WERI-Rb-1 (cell line): ENCODE results near the gene OR2F2.
A peak's percentile ranks its signal among the peaks of the same experiment; 100 is the strongest.

Source experiments
- DNase-seq: peaks from one replicate; pipeline ENCODE4 v3.0.0-alpha.2; 2020
- H3K27ac ChIP-seq: fragments of 250-450 bp; sonication (Bioruptor Pico); 2 replicates; pipeline ENCODE4 v1.5.1; 2020; ENCODE audit warnings: mild to moderate bottlenecking, moderate library complexity
- H3K27me3 ChIP-seq: fragments of 250-450 bp; sonication (Bioruptor Pico); 2 replicates; pipeline ENCODE4 v1.5.1; 2021; ENCODE audit warnings: mild to moderate bottlenecking, low read depth, moderate library complexity; ENCODE audit not compliant: insufficient read depth, severe bottlenecking
- H3K36me3 ChIP-seq: fragments of 250-450 bp; sonication (Bioruptor Pico); 2 replicates; pipeline ENCODE4 v1.5.1; 2020; ENCODE audit warnings: mild to moderate bottlenecking, moderate library complexity
- H3K4me3 ChIP-seq: 2 replicates; pipeline ENCODE4 v1.5.1; 2011; ENCODE audit warnings: low read depth, mild to moderate bottlenecking, control low read depth, low read length
- H3K9me3 ChIP-seq: fragments of 250-450 bp; sonication (Bioruptor Pico); 2 replicates; pipeline ENCODE4 v1.5.1; 2021; ENCODE audit warnings: mild to moderate bottlenecking, moderate library complexity; ENCODE audit not compliant: severe bottlenecking
- TF ChIP-seq, protein P1 (sequence below): IDR thresholded peaks from 2 replicates; pipeline ENCODE4 v1.5.1; 2011; ENCODE audit warnings: low read depth, mild to moderate bottlenecking, control low read depth, inconsistent platforms, low read length

Gene OR2F2

GRCh38 chr7:143908120-143908519 is 26.9 kb upstream of the OR2F2 start:
- Histone ChIP-seq H3K4me3 (no peak overlapping the region), H3K9me3 (no peaks in the 10 kb centered on the region), H3K36me3 (no peaks in the 10 kb centered on the region), H3K27me3 (no peaks in the 10 kb centered on the region), H3K27ac (no peak overlapping the region)
- TF ChIP-seq, protein P1, sequence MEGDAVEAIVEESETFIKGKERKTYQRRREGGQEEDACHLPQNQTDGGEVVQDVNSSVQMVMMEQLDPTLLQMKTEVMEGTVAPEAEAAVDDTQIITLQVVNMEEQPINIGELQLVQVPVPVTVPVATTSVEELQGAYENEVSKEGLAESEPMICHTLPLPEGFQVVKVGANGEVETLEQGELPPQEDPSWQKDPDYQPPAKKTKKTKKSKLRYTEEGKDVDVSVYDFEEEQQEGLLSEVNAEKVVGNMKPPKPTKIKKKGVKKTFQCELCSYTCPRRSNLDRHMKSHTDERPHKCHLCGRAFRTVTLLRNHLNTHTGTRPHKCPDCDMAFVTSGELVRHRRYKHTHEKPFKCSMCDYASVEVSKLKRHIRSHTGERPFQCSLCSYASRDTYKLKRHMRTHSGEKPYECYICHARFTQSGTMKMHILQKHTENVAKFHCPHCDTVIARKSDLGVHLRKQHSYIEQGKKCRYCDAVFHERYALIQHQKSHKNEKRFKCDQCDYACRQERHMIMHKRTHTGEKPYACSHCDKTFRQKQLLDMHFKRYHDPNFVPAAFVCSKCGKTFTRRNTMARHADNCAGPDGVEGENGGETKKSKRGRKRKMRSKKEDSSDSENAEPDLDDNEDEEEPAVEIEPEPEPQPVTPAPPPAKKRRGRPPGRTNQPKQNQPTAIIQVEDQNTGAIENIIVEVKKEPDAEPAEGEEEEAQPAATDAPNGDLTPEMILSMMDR, result no peak
- no peak for DNase-seq

DNA sequence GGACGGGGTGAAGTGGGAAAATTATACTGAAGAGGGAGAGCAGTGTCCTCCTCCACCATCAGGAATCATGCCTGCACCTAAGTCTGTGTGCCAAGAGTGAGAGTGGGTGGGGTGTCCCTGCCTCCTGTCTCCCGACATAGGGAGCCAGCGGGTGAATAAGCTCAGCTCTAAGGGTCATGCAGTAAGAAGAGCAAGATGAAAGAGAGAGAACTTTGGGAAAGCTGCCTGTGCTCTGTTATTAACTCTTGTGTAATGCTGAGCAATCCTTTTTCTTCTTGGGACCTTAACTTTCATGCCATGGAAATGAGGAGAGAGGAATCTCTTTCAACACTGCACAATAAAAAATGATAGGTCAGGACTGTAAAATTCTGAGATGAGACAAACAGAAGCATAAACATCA is 25.2 kb upstream of the OR2F2 start:
- no peak for DNase-seq
- no peaks in the 10 kb centered on the region for H3K36me3 ChIP-seq
- H3K4me3 ChIP-seq, result no peak overlapping the region
- no peak overlapping the region for H3K27ac ChIP-seq
- no peaks in the 10 kb centered on the region for H3K9me3 ChIP-seq
- TF ChIP-seq, protein P1, result no peak
- no peaks in the 10 kb centered on the region for H3K27me3 ChIP-seq

DNA sequence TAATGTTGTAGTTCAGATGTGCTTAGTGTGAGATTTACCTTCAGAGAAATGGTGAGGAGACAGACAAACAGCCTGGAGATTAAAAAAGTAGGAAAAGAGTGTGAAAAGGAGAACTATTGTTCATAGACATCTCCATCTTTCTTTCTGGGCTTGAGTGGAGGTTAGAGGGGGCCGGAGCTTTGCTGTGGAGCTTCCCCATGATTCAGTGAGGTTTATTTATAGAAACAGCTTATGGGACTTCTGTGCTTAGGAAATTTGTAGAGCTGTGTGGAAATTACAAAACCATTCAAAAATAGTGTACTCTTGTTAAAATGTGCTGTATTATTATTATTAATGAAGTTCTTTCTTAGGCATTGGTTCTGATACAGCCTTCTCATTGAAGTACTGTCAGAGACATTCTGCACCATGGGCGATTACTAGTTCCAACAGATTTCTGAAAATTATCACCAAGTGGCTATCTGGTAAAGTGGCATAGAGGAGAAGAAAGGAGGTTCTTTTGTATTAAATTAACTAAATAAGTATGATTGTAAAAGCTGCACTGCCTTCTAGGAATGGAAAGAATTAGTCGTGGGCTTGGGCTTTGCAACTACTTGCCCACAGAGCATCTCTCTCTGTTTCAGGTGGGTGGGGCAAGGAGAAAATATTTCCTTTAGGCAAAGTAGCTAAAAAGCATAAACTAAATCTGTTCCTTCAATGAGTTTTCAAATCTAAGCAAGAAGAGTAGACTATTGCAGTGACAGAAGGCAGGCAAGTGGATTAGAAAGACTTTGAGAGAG is 24.4 kb upstream of the OR2F2 start:
- Histone ChIP-seq H3K9me3 (no peaks in the 10 kb centered on the region), H3K27ac (peak overlapping the region; percentile 39), H3K4me3 (no peak overlapping the region), H3K36me3 (no peaks in the 10 kb centered on the region), H3K27me3 (no peaks in the 10 kb centered on the region)
- no peak for DNase-seq
- TF ChIP-seq, protein P1, result no peak

DNA sequence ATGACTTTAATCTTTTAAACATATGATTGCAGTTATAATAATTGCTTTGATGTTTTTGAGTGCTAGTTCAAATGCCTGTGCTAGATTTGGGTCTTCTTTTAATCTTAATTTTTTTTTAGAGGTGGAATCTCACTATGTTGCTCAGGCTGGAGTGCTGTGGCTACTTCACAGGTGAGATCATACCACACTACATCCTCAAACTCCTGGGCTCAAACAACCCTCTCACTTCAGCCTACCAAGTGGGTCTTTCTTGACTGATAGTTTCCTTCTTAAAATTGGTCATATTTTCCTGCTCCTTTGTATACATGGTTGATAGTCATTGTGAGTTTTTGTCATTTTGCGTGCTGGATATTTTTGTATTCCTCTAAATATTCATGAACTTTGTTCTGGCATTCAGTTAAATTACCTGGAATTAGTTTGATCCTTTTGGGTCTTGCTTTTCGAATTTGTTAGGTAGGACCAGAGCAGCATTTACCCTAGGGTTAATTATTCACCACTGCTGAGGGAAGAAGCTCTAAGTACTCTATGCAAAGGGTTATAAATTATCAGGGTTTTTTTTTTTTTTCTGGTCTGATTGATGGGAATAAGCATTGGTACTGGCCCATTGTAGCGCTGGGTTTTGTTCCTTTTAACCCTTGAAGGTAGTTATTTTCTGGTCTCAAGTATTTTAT is 21.0 kb upstream of the OR2F2 start:
- Histone ChIP-seq H3K4me3 (no peak overlapping the region), H3K36me3 (no peaks in the 10 kb centered on the region), H3K9me3 (no peaks in the 10 kb centered on the region), H3K27me3 (no peaks in the 10 kb centered on the region), H3K27ac (no peak overlapping the region)
- TF ChIP-seq, protein P1, result no peak
- DNase-seq, result no peak

GRCh38 chr7:143914938-143915652 is 19.9 kb upstream of the OR2F2 start:
- H3K27me3 ChIP-seq, result no peaks in the 10 kb centered on the region
- H3K4me3 ChIP-seq, result no peak overlapping the region
- no peaks in the 10 kb centered on the region for H3K36me3 ChIP-seq
- no peak for DNase-seq
- TF ChIP-seq, protein P1, result no peak
- no peak overlapping the region for H3K27ac ChIP-seq
- H3K9me3 ChIP-seq, result no peaks in the 10 kb centered on the region
